ENCODE measurements around the gene THSD7B. TPM values are rescaled to one million over a fixed set of nuclear protein-coding genes. Genes with fewer than 3 reads are reported as not detected.

Gene THSD7B
- total RNA-seq, 1 donor from 2014 or later = 1.2 TPM

DNA sequence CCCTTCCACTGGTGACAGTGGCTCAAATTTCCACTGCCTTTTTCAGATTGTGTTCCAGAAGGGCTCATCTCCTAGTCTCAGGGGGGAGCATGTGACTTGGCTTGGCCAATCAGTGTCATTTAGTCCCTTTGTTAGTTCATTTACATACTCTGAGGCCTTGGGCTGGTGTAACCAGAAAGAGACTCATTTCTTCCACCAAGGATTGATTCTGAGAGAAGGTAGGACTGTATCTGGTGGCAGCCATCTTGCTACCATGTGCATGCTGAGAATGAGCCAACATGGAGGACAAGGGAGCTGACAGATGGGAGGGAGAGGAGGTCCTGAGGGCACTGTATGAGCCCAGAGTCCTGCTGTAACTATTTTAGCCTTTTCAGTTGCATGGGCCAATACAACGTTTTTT, 191.7 kb downstream of the THSD7B start:
- no peaks in the 10 kb centered on the region for H3F3A ChIP-seq (ENCODE audit: low read depth)
- H3K4me1 Mint-ChIP-seq = peaks cover 9% of the 10 kb centered on the region
- H3K27me3 Mint-ChIP-seq (ENCODE audit: insufficient read depth, low read depth) = no peaks in the 10 kb centered on the region
- H3K9ac ChIP-seq = no peak overlapping the region
- H3K27me3 ChIP-seq = no peaks in the 10 kb centered on the region
- H3K27ac ChIP-seq = no peak overlapping the region
- H3K9me3 Mint-ChIP-seq = no peaks in the 10 kb centered on the region
- H4K20me1 ChIP-seq (ENCODE audit: low read depth) = no peaks in the 10 kb centered on the region
- H2AFZ ChIP-seq (replicated peaks) = peak overlapping the region; percentile 92
- no peaks in the 10 kb centered on the region for H3K4me1 ChIP-seq
- no peak overlapping the region for H3K4me3 Mint-ChIP-seq
- H3K27ac Mint-ChIP-seq = no peak overlapping the region
- TF ChIP-seq, protein P1, sequence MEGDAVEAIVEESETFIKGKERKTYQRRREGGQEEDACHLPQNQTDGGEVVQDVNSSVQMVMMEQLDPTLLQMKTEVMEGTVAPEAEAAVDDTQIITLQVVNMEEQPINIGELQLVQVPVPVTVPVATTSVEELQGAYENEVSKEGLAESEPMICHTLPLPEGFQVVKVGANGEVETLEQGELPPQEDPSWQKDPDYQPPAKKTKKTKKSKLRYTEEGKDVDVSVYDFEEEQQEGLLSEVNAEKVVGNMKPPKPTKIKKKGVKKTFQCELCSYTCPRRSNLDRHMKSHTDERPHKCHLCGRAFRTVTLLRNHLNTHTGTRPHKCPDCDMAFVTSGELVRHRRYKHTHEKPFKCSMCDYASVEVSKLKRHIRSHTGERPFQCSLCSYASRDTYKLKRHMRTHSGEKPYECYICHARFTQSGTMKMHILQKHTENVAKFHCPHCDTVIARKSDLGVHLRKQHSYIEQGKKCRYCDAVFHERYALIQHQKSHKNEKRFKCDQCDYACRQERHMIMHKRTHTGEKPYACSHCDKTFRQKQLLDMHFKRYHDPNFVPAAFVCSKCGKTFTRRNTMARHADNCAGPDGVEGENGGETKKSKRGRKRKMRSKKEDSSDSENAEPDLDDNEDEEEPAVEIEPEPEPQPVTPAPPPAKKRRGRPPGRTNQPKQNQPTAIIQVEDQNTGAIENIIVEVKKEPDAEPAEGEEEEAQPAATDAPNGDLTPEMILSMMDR (IDR thresholded peaks at IDR 0.05) = no peak
- no peak for TF ChIP-seq EZH2 (IDR thresholded peaks at IDR 0.05)
- no peak for TF ChIP-seq EZH2phosphoT487 (IDR thresholded peaks at IDR 0.05)
- DNase-seq (ENCODE audit: low spot score) = no peak
- H3K4me2 ChIP-seq = no peak overlapping the region
- H3K79me2 ChIP-seq (ENCODE audit: low read depth) = no peaks in the 10 kb centered on the region
- H3K9me3 ChIP-seq (ENCODE audit: low read depth) = no peaks in the 10 kb centered on the region
- H3K4me3 ChIP-seq = no peak overlapping the region
- no peaks in the 10 kb centered on the region for H3K36me3 Mint-ChIP-seq
- H3K36me3 ChIP-seq = no peaks in the 10 kb centered on the region

DNA sequence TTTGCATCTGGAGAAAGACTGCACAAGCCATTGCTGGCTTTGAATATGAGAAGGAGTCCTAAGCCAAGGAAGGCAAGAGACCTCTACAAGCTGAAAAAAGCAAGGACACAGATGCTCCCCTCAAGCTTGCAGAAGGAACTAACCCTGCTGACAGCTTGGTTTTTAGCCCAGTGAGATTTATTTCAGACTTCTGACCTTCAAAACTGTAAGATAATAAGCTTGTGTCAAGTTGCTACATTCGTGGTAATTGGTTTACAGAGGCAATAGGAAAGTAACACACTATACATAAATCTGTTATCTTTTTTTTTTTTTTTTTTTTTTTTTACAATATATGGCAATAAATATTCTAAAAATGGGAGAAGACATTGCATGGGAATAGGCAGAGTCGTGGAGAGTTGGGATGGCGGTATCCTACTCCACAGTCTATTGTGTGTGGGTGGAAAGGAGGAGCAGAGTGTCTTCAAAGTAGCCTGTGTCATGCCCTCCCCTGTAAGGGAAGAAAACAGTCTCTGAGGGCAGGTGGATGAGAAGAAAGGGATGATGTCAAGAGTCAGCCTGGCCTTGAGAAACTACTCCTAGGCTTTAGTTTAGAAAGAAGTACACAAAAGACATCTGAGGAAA, 196.9 kb downstream of the THSD7B start:
- no peaks in the 10 kb centered on the region for H4K20me1 ChIP-seq (ENCODE audit: low read depth)
- H3K27me3 Mint-ChIP-seq (ENCODE audit: insufficient read depth, low read depth) = no peaks in the 10 kb centered on the region
- H3K27me3 ChIP-seq = no peaks in the 10 kb centered on the region
- H3K9me3 ChIP-seq (ENCODE audit: low read depth) = no peaks in the 10 kb centered on the region
- H3K79me2 ChIP-seq (ENCODE audit: low read depth) = no peaks in the 10 kb centered on the region
- no peak overlapping the region for H3K4me3 Mint-ChIP-seq
- H3K36me3 Mint-ChIP-seq = no peaks in the 10 kb centered on the region
- no peak overlapping the region for H3K4me2 ChIP-seq
- no peak for DNase-seq (ENCODE audit: low spot score)
- H3K4me1 ChIP-seq = no peaks in the 10 kb centered on the region
- H3K27ac ChIP-seq = no peak overlapping the region
- no peak overlapping the region for H2AFZ ChIP-seq (replicated peaks)
- H3K36me3 ChIP-seq = no peaks in the 10 kb centered on the region
- H3K4me1 Mint-ChIP-seq = no peaks in the 10 kb centered on the region
- H3K4me3 ChIP-seq = no peak overlapping the region
- H3K9me3 Mint-ChIP-seq = no peaks in the 10 kb centered on the region
- no peak for TF ChIP-seq EZH2phosphoT487 (IDR thresholded peaks at IDR 0.05)
- TF ChIP-seq, protein P1 (IDR thresholded peaks at IDR 0.05) = no peak
- TF ChIP-seq EZH2 (IDR thresholded peaks at IDR 0.05) = no peak
- no peak overlapping the region for H3K27ac Mint-ChIP-seq
- H3F3A ChIP-seq (ENCODE audit: low read depth) = no peaks in the 10 kb centered on the region
- H3K9ac ChIP-seq = no peak overlapping the region

DNA sequence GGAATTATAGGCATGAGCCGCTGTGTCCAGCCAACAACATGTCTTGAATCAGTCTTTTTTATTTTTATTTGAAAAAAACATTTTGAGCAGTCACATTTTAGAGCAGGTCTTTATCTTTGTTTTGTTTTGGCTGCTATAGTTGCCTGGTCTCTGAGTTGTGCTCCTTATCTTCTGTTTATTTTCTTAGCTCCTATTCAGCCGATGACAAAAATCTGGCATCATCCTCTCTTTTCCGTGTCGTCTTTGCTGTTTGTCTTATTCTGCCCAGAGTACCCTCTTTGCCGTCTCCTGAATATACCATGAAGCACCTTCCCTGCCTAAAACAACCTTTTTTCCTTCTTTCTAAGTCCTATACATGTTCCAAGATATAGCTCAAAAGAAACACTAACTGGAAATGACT, 201.1 kb downstream of the THSD7B start:
- Histone ChIP-seq H3K4me2 (no peak overlapping the region), H3K9ac (no peak overlapping the region), H3K27me3 (no peaks in the 10 kb centered on the region), H3K9me3 (ENCODE audit: low read depth) (no peaks in the 10 kb centered on the region), H3K4me3 (no peak overlapping the region), H2AFZ (replicated peaks) (no peak overlapping the region), H3K36me3 (no peaks in the 10 kb centered on the region), H3K79me2 (ENCODE audit: low read depth) (no peaks in the 10 kb centered on the region), H3F3A (ENCODE audit: low read depth) (no peaks in the 10 kb centered on the region), H4K20me1 (ENCODE audit: low read depth) (no peaks in the 10 kb centered on the region), H3K4me1 (no peaks in the 10 kb centered on the region), H3K27ac (no peak overlapping the region)
- no peaks in the 10 kb centered on the region for H3K4me1 Mint-ChIP-seq
- DNase-seq (ENCODE audit: low spot score) = no peak
- no peaks in the 10 kb centered on the region for H3K27me3 Mint-ChIP-seq (ENCODE audit: insufficient read depth, low read depth)
- TF ChIP-seq, protein P1 (IDR thresholded peaks at IDR 0.05) = no peak
- TF ChIP-seq EZH2 (IDR thresholded peaks at IDR 0.05) = no peak
- no peak for TF ChIP-seq EZH2phosphoT487 (IDR thresholded peaks at IDR 0.05)
- H3K4me3 Mint-ChIP-seq = no peak overlapping the region
- H3K36me3 Mint-ChIP-seq = no peaks in the 10 kb centered on the region
- H3K9me3 Mint-ChIP-seq = no peaks in the 10 kb centered on the region
- H3K27ac Mint-ChIP-seq = no peak overlapping the region

Data from neural progenitor cell (in vitro differentiated cells).